ENCODE results near the gene IRF2. TPM values are rescaled to one million over a fixed set of nuclear protein-coding genes. Genes with fewer than 3 reads are reported as not detected.

IRF2 gene
- total and polyA plus RNA-seq, 2 donors (not counting 1 experiment from before 2014, with no cell fraction given), result 67.8 to 68.2 TPM

- POLR2A ChIA-PET, result no interaction called here
- peaks cover 3 to 41% of the 10 kb centered on the region in 2 experiments for H3K36me3 ChIP-seq (replicated peaks in 1 of 2; ENCODE audit: control extremely low read depth in 1 of 2, control insufficient read depth in 1 of 2, extremely low read depth in 1 of 2, insufficient read depth in 2 of 2, low read length in 1 of 2)
- peak overlapping the region; percentile 58 for H3K4me3 Mint-ChIP-seq
- intact Hi-C loops (cut with micrococcal nuclease), result loop anchor here (2.0 kb wide), 1 partner anchor 30 kb away; the partner anchor contains the start of gene IRF2
- H3K4me2 ChIP-seq (replicated peaks; ENCODE audit: low read depth, low read length, poor library complexity, severe bottlenecking), result peak overlapping the region; percentile 50
- H3K27ac ChIP-seq (ENCODE audit: low read length in 2 of 2), result peak overlapping the region; percentile 25 to 62
- no peaks in the 10 kb centered on the region for H3K27me3 ChIP-seq (replicated peaks in 1 of 4; ENCODE audit: control extremely low read depth in 1 of 4, control insufficient read depth in 3 of 4, insufficient read depth in 4 of 4, low read length in 3 of 4)
- H3K4me1 Mint-ChIP-seq, result peaks cover 90% of the 10 kb centered on the region
- H3K9me3 ChIP-seq (ENCODE audit: control extremely low read depth in 1 of 3, control insufficient read depth in 2 of 3, insufficient read depth in 1 of 3, low read length in 2 of 3), result no peaks in the 10 kb centered on the region
- 53% methylated on average over 2 of the region's 5 CpGs for WGBS (ENCODE audit: insufficient coverage)
- no peak overlapping the region for H3K4me3 ChIP-seq (ENCODE audit: control extremely low read depth in 1 of 5, extremely low read depth in 1 of 5, insufficient read depth in 1 of 5, low read depth in 2 of 5, low read length in 4 of 5)
- peak overlapping the region; percentile 47 for H3K27ac Mint-ChIP-seq
- H3K79me2 ChIP-seq (ENCODE audit: control insufficient read depth, insufficient read depth, low read length), result peaks cover 98% of the 10 kb centered on the region
- CTCF ChIA-PET, result interaction anchor here (0.6 kb wide), 1 partner anchor 9 kb away, joined by 4 read pairs; no protein-coding TSS in a partner anchor
- DNase-seq (no peak), ATAC-seq (ENCODE audit: low read depth) (no peak)
- TF ChIP-seq EZH2 (IDR thresholded peaks at IDR 0.05; ENCODE audit: borderline replicate concordance, insufficient read depth, low read depth, low read length, poor library complexity, severe bottlenecking) (no peak), CTCF (IDR thresholded peaks at IDR 0.05) (no peak)
- H3K9ac ChIP-seq (ENCODE audit: low read length), result no peak overlapping the region
- H2AFZ ChIP-seq (ENCODE audit: insufficient read depth, low read depth, low read length, poor library complexity, severe bottlenecking), result no peak overlapping the region
- H3K4me1 ChIP-seq (ENCODE audit: control insufficient read depth in 2 of 2, insufficient read depth in 2 of 2, low read length in 2 of 2), result peaks cover 74% of the 10 kb centered on the region in 2 donors
- no peaks in the 10 kb centered on the region for H3K27me3 Mint-ChIP-seq
- no peaks in the 10 kb centered on the region for H3K9me3 Mint-ChIP-seq (ENCODE audit: insufficient read depth)
- H4K20me1 ChIP-seq (ENCODE audit: control insufficient read depth, insufficient read depth, low read length, poor library complexity, severe bottlenecking), result peaks cover 96% of the 10 kb centered on the region
Measured at GRCh38 chr4:184444215-184444952, 30.0 kb downstream of the IRF2 start.

- H2AFZ ChIP-seq (ENCODE audit: insufficient read depth, low read depth, low read length, poor library complexity, severe bottlenecking), result no peak overlapping the region
- no peak overlapping the region for H3K27ac ChIP-seq (ENCODE audit: low read length in 2 of 2)
- H4K20me1 ChIP-seq (ENCODE audit: control insufficient read depth, insufficient read depth, low read length, poor library complexity, severe bottlenecking), result peaks cover 97% of the 10 kb centered on the region
- no peaks in the 10 kb centered on the region for H3K27me3 ChIP-seq (replicated peaks in 1 of 4; ENCODE audit: control extremely low read depth in 1 of 4, control insufficient read depth in 3 of 4, insufficient read depth in 4 of 4, low read length in 3 of 4)
- Mint-ChIP-seq H3K27ac (peak overlapping the region; percentile 70), H3K4me1 (peaks cover 87% of the 10 kb centered on the region), H3K27me3 (no peaks in the 10 kb centered on the region), H3K4me3 (no peak overlapping the region), H3K9me3 (ENCODE audit: insufficient read depth) (no peaks in the 10 kb centered on the region)
- peaks cover 69% of the 10 kb centered on the region in 2 donors for H3K4me1 ChIP-seq (ENCODE audit: control insufficient read depth in 2 of 2, insufficient read depth in 2 of 2, low read length in 2 of 2)
- WGBS (ENCODE audit: insufficient coverage), result no CpG with 5 or more reads among the region's 2 CpGs
- POLR2A ChIA-PET, result no interaction called here
- DNase-seq, result no peak
- no peak for TF ChIP-seq CTCF (IDR thresholded peaks at IDR 0.05)
- no peak for TF ChIP-seq EZH2 (IDR thresholded peaks at IDR 0.05; ENCODE audit: borderline replicate concordance, insufficient read depth, low read depth, low read length, poor library complexity, severe bottlenecking)
- no peak overlapping the region for H3K4me3 ChIP-seq (ENCODE audit: control extremely low read depth in 1 of 5, extremely low read depth in 1 of 5, insufficient read depth in 1 of 5, low read depth in 2 of 5, low read length in 4 of 5)
- H3K36me3 ChIP-seq (replicated peaks in 1 of 2; ENCODE audit: control extremely low read depth in 1 of 2, control insufficient read depth in 1 of 2, extremely low read depth in 1 of 2, insufficient read depth in 2 of 2, low read length in 1 of 2), result peaks cover 3 to 39% of the 10 kb centered on the region in 2 experiments
- H3K79me2 ChIP-seq (ENCODE audit: control insufficient read depth, insufficient read depth, low read length), result peaks cover 98% of the 10 kb centered on the region
- H3K9me3 ChIP-seq (ENCODE audit: control extremely low read depth in 1 of 3, control insufficient read depth in 2 of 3, insufficient read depth in 1 of 3, low read length in 2 of 3), result no peaks in the 10 kb centered on the region
- no peak for ATAC-seq (ENCODE audit: low read depth)
- H3K9ac ChIP-seq (ENCODE audit: low read length), result no peak overlapping the region
- CTCF ChIA-PET, result no interaction called here
- intact Hi-C loops (cut with micrococcal nuclease), result no loop called here
- H3K4me2 ChIP-seq (replicated peaks; ENCODE audit: low read depth, low read length, poor library complexity, severe bottlenecking), result no peak overlapping the region
Measured at GRCh38 chr4:184443318-184443717, 31.0 kb downstream of the IRF2 start.
